Parathyroid adenoma (tissue), 2 donors: ENCODE results near the gene ST6GALNAC3.

Experiments
- H2AFZ ChIP-seq: fragments of 300-600 bp; sonication (generic); one replicate; pipeline ENCODE4 v1.7.0; 2017; ENCODE audit warnings: antibody characterized with exemption, mild to moderate bottlenecking
- H3K27ac ChIP-seq: fragments of 300-600 bp; sonication (generic); one replicate; pipeline ENCODE4 v1.7.0; 2017
- H3K27me3 ChIP-seq: fragments of 300-600 bp; sonication (generic); one replicate; pipeline ENCODE4 v1.7.0; 2017; ENCODE audit warnings: low read length; ENCODE audit not compliant: control insufficient read depth, insufficient read depth
- H3K36me3 ChIP-seq: fragments of 300-600 bp; sonication (generic); one replicate; pipeline ENCODE4 v1.7.0; 2017; ENCODE audit warnings: low read length; ENCODE audit not compliant: control insufficient read depth, insufficient read depth
- H3K4me1 ChIP-seq: fragments of 300-600 bp; sonication (generic); one replicate; pipeline ENCODE4 v1.7.0; 2017; ENCODE audit warnings: control low read depth
- H3K4me2 ChIP-seq: fragments of 300-600 bp; sonication (generic); one replicate; pipeline ENCODE4 v1.7.0; 2017; ENCODE audit warnings: low read length
- H3K4me3 ChIP-seq: fragments of 300-600 bp; sonication (generic); one replicate; pipeline ENCODE4 v1.7.0; 2017; ENCODE audit warnings: low read depth, low read length
- H3K79me2 ChIP-seq: fragments of 300-600 bp; sonication (generic); one replicate; pipeline ENCODE4 v1.7.0; 2017; ENCODE audit warnings: control low read depth
- H3K9ac ChIP-seq: fragments of 300-600 bp; sonication (generic); one replicate; pipeline ENCODE4 v1.7.0; 2017; ENCODE audit warnings: mild to moderate bottlenecking
- H3K9me3 ChIP-seq: fragments of 300-600 bp; sonication (generic); one replicate; pipeline ENCODE4 v1.7.0; 2017; ENCODE audit warnings: low read length; ENCODE audit not compliant: control insufficient read depth
- CTCF ChIP-seq: fragments of 300-600 bp; sonication (generic); IDR thresholded peaks from one replicate; pipeline ENCODE4 v1.7.0; 2017; ENCODE audit warnings: antibody characterized with exemption, mild to moderate bottlenecking
- donor health status: primary hyperparathyroidism.

Gene ST6GALNAC3

GRCh38 chr1:76098845-76099244, 24.3 kb downstream of the ST6GALNAC3 start:
- Histone ChIP-seq H3K9ac (no peak overlapping the region), H3K4me1 (no peaks in the 10 kb centered on the region), H3K27ac (no peak overlapping the region), H3K4me3 (no peak overlapping the region), H3K4me2 (no peak overlapping the region), H3K36me3 (no peaks in the 10 kb centered on the region), H3K79me2 (no peaks in the 10 kb centered on the region), H3K27me3 (no peaks in the 10 kb centered on the region), H3K9me3 (no peaks in the 10 kb centered on the region), H2AFZ (no peak overlapping the region)
- no peak for TF ChIP-seq CTCF

- Histone ChIP-seq H3K9ac (no peak overlapping the region), H2AFZ (no peak overlapping the region), H3K36me3 (no peaks in the 10 kb centered on the region), H3K27ac (no peak overlapping the region), H3K9me3 (no peaks in the 10 kb centered on the region), H3K79me2 (no peaks in the 10 kb centered on the region), H3K27me3 (no peaks in the 10 kb centered on the region), H3K4me1 (no peaks in the 10 kb centered on the region), H3K4me2 (no peak overlapping the region), H3K4me3 (no peak overlapping the region)
- no peak for TF ChIP-seq CTCF
Measured at GRCh38 chr1:76101548-76101947, 27.0 kb downstream of the ST6GALNAC3 start.

GRCh38 chr1:76102046-76102445, 27.5 kb downstream of the ST6GALNAC3 start:
- Histone ChIP-seq H2AFZ (no peak overlapping the region), H3K4me1 (no peaks in the 10 kb centered on the region), H3K4me2 (no peak overlapping the region), H3K9me3 (no peaks in the 10 kb centered on the region), H3K27ac (no peak overlapping the region), H3K79me2 (no peaks in the 10 kb centered on the region), H3K4me3 (no peak overlapping the region), H3K9ac (no peak overlapping the region), H3K36me3 (no peaks in the 10 kb centered on the region), H3K27me3 (no peaks in the 10 kb centered on the region)
- TF ChIP-seq CTCF: no peak

GRCh38 chr1:76103034-76103433, 28.5 kb downstream of the ST6GALNAC3 start:
- H3K79me2 ChIP-seq: no peaks in the 10 kb centered on the region
- H3K4me2 ChIP-seq: no peak overlapping the region
- H3K4me3 ChIP-seq: no peak overlapping the region
- no peak overlapping the region for H3K27ac ChIP-seq
- H3K27me3 ChIP-seq: no peaks in the 10 kb centered on the region
- H2AFZ ChIP-seq: no peak overlapping the region
- no peaks in the 10 kb centered on the region for H3K4me1 ChIP-seq
- H3K36me3 ChIP-seq: no peaks in the 10 kb centered on the region
- TF ChIP-seq CTCF: no peak
- H3K9me3 ChIP-seq: no peaks in the 10 kb centered on the region
- H3K9ac ChIP-seq: no peak overlapping the region

- no peak overlapping the region for H3K4me3 ChIP-seq
Measured at GRCh38 chr1:76105372-76105771, 30.8 kb downstream of the ST6GALNAC3 start.

More at GRCh38 chr1:76105372-76105771, 30.8 kb downstream of the ST6GALNAC3 start:
- no peaks in the 10 kb centered on the region for H3K79me2 ChIP-seq
- no peaks in the 10 kb centered on the region for H3K27me3 ChIP-seq
- H3K27ac ChIP-seq: no peak overlapping the region
- no peaks in the 10 kb centered on the region for H3K4me1 ChIP-seq
- H3K9ac ChIP-seq: no peak overlapping the region
- H3K36me3 ChIP-seq: no peaks in the 10 kb centered on the region
- no peaks in the 10 kb centered on the region for H3K9me3 ChIP-seq
- no peak overlapping the region for H2AFZ ChIP-seq
- H3K4me2 ChIP-seq: no peak overlapping the region
- TF ChIP-seq CTCF: no peak
